ENCODE data around the gene UCP3. TPM values are rescaled to one million over a fixed set of nuclear protein-coding genes. Genes with fewer than 3 reads are reported as not detected.

UCP3 gene
- total RNA-seq, 6 experiments from 2014 or later = 0.20 to 1.5 (median 0.42) TPM

DNA sequence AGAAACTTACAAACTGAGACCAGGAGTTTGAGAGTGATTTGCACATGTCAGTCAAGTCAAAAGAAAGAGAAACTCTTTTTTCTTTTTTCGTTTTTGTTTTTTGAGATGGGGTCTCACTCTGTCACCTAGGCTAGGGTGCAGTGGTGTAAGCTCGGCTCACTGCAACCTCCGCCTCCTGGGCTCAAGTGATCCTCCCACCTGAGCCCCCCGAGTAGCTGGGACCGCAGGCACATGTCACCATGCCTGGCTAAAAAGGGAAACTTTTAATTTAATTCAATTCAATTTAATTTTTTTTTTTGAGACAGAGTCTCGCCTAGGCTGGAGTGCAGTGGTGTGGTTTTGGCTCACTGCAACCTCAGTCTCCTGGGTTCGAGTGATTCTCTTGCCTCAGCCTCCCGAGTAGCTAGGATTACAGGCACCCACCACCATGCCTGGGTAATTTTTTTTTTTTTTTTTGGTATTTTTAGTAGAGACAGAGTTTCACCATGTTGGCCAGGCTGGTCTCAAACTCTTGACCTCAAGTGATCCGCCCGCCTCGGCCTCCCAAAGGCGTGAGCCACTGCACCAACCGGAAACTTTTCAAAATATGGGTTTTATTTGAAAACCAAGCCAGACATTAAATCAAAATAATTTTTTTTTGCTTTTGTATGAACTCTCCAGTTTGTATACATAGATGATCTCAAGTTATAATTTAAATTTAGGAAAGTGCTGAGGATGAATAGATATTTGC, 9.9 kb downstream of the UCP3 start:
- Histone ChIP-seq H3K4me3 (no peak overlapping the region), H3K9me3 (no peaks in the 10 kb centered on the region), H3K36me3 (no peaks in the 10 kb centered on the region), H3K4me1 (no peaks in the 10 kb centered on the region), H3K27me3 (no peaks in the 10 kb centered on the region), H3K27ac (no peak overlapping the region)
- no peak for DNase-seq
- intact Hi-C loops (cut with DNase I) = no loop called here
- no peak for ATAC-seq
- TF ChIP-seq CTCF (IDR thresholded peaks at IDR 0.05) (no peak), POLR2A (IDR thresholded peaks at IDR 0.05) (no peak)
- 84% methylated on average over 13 of the region's 13 CpGs for WGBS (ENCODE audit: insufficient coverage, low coverage, low lambda C conversion rate, missing lambda C conversion rate)

- 65% methylated on average over 5 of the region's 6 CpGs for WGBS (ENCODE audit: insufficient coverage, low coverage, low lambda C conversion rate, missing lambda C conversion rate)
- Histone ChIP-seq H3K36me3 (no peaks in the 10 kb centered on the region), H3K27ac (no peak overlapping the region), H3K4me1 (no peaks in the 10 kb centered on the region), H3K4me3 (no peak overlapping the region), H3K27me3 (no peaks in the 10 kb centered on the region), H3K9me3 (no peaks in the 10 kb centered on the region)
- TF ChIP-seq POLR2A (IDR thresholded peaks at IDR 0.05) (no peak), CTCF (IDR thresholded peaks at IDR 0.05) (no peak)
- DNase-seq (no peak), ATAC-seq (no peak)
- intact Hi-C loops (cut with DNase I) = no loop called here
These were observed 11.6 kb downstream of the UCP3 start for GRCh38 chr11:73997120-73997770.

- no peak overlapping the region for H3K27ac ChIP-seq
- 100% methylated on average over 1 of the region's 4 CpGs for WGBS (ENCODE audit: insufficient coverage, low coverage, low lambda C conversion rate, missing lambda C conversion rate)
- DNase-seq (no peak), ATAC-seq (no peak)
- no peak overlapping the region for H3K4me3 ChIP-seq
- TF ChIP-seq POLR2A (IDR thresholded peaks at IDR 0.05) (no peak), CTCF (IDR thresholded peaks at IDR 0.05) (no peak)
- no peaks in the 10 kb centered on the region for H3K27me3 ChIP-seq
- H3K4me1 ChIP-seq = no peaks in the 10 kb centered on the region
- H3K9me3 ChIP-seq = no peaks in the 10 kb centered on the region
- H3K36me3 ChIP-seq = no peaks in the 10 kb centered on the region
- intact Hi-C loops (cut with DNase I) = no loop called here
These were observed 12.6 kb downstream of the UCP3 start for GRCh38 chr11:73996161-73996747.

DNA sequence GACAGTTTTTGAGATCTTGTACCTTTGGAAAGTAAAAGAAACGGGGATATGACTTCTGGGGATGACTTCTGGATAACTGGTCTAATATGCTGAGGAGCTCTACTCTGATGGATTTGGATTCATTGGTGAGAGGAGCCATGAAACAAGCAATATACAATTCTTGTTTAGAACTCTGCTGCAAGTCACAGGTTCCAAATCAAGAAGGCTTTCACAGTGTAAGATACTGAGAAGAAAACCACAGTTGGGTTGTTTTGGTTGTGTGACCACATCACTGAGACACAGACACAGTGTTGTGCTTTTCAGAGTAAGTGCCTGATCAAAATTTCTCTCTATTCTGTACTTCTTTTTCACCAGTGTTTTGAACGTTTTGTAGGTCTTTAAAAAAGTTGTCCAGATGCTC, 13.2 kb downstream of the UCP3 start:
- no peak for DNase-seq
- intact Hi-C loops (cut with DNase I) = no loop called here
- Histone ChIP-seq H3K4me1 (no peaks in the 10 kb centered on the region), H3K9me3 (no peaks in the 10 kb centered on the region), H3K4me3 (no peak overlapping the region), H3K36me3 (no peaks in the 10 kb centered on the region), H3K27ac (no peak overlapping the region), H3K27me3 (no peaks in the 10 kb centered on the region)
- WGBS (ENCODE audit: insufficient coverage, low coverage, low lambda C conversion rate, missing lambda C conversion rate) = 47% methylated on average over 2 of the region's 2 CpGs
- TF ChIP-seq POLR2A (IDR thresholded peaks at IDR 0.05) (no peak), CTCF (IDR thresholded peaks at IDR 0.05) (no peak)
- no peak for ATAC-seq

Data from right lobe of liver (tissue), 6 donors.